ENCODE measurements around the gene HOXC10. TPM values are rescaled to one million over a fixed set of nuclear protein-coding genes. Genes with fewer than 3 reads are reported as not detected.

Gene HOXC10
- total and polyA plus RNA-seq, 2 of the 8 experiments (the other 6 are each of a cell fraction or from before 2014, with no cell fraction given), result not detected

DNA sequence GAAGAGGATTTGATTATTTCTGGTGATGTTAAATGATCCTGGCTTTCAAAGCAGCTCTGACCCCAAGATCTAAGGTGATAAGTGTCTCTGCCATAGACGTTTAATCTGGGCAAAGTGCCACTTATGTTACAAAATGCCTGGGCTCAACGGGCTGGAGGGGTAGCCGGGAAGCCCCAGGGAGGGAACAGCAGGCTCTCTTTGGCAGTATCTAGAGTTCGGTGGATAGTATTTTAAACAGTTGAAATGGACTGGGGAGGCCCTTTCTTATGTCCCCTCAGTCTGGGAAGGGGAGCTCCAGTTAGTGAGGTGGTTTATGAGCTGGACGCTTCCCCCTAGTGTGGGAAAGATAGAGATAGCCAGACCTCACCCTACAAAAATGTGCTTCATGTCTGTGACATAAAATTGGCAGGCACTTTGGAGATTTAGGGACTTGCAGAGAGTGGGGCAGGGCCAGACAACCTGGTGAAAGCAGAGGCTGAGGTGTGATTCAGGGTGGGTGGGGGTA lies 17.5 kb upstream of the HOXC10 start:
- H3K4me1 ChIP-seq (replicated peaks in 1 of 4; ENCODE audit: control insufficient read depth in 3 of 4, insufficient read depth in 4 of 4, low read length in 3 of 4), result peaks cover 0 to 4% (median 0%) of the 10 kb centered on the region in 4 experiments; a peak in 2 of 7 replicates
- no peak overlapping the region for H3K14ac ChIP-seq (ENCODE audit: insufficient read length)
- H2AFZ ChIP-seq (ENCODE audit: low read length), result no peak overlapping the region
- H2BK12ac ChIP-seq (ENCODE audit: low read depth, low read length), result peak overlapping the region; percentile 27; the same call in 1 of the 2 replicates
- no peak overlapping the region for H3K4me3 ChIP-seq (ENCODE audit: extremely low read depth in 1 of 4, insufficient read depth in 2 of 4, low read depth in 3 of 4, low read length in 4 of 4)
- TF ChIP-seq CBX8 (IDR thresholded peaks at IDR 0.05; ENCODE audit: borderline replicate concordance, low read depth, low read length), result 0 out of 2 replicates have a peak, but pooled peaks have one; percentile 7
- TF ChIP-seq YY1 (IDR thresholded peaks at IDR 0.05; ENCODE audit: low read depth, low read length), result no peak
- TF ChIP-seq TCF12 (IDR thresholded peaks at IDR 0.05; ENCODE audit: low read depth, low read length), result no peak
- peaks cover 18 to 42% of the 10 kb centered on the region in 2 experiments for H4K20me1 ChIP-seq (replicated peaks in 1 of 2; ENCODE audit: control insufficient read depth in 1 of 2, insufficient read depth in 2 of 2, low read length in 2 of 2)
- no peaks in the 10 kb centered on the region for H3K79me2 ChIP-seq (ENCODE audit: control insufficient read depth in 1 of 2, insufficient read depth in 2 of 2, low read length in 2 of 2)
- H3K4me2 ChIP-seq (ENCODE audit: insufficient read depth in 1 of 2, low read depth in 2 of 2, low read length in 2 of 2), result no peak overlapping the region
- no peak overlapping the region for H3K56ac ChIP-seq (replicated peaks; ENCODE audit: insufficient read length, low read depth, low read length)
- H2BK20ac ChIP-seq (ENCODE audit: low read length), result no peak overlapping the region
- H3K36me3 ChIP-seq (ENCODE audit: control insufficient read depth in 2 of 4, insufficient read depth in 4 of 4, low read length in 3 of 4), result no peaks in the 10 kb centered on the region; a peak in 2 of 8 replicates
- no peak overlapping the region for H3K27ac ChIP-seq (ENCODE audit: low read depth, low read length)
- H4K91ac ChIP-seq (replicated peaks; ENCODE audit: insufficient read length, low read length), result no peak overlapping the region
- no peak overlapping the region for H3K9ac ChIP-seq (replicated peaks in 1 of 4; ENCODE audit: extremely low read depth in 1 of 4, low read depth in 3 of 4, low read length in 3 of 4)
- H2BK120ac ChIP-seq (replicated peaks; ENCODE audit: low read depth, low read length), result no peak overlapping the region
- ChIA-PET POLR2A (ENCODE audit: partially characterized antibody) (no interaction called here), CTCF (ENCODE audit: partially characterized antibody) (interaction anchor here (1.0 to 2.3 kb wide), 5 partner anchors 20 to 210 kb away, joined by 3 to 8 read pairs (median 3); no protein-coding TSS in a partner anchor)
- DNase-seq (ENCODE audit: low read depth in 1 of 2, low spot score in 2 of 2), result no peak
- 0 out of 2 replicates have a peak overlapping the region, but pooled peaks have one; percentile 15 for H2AK5ac ChIP-seq (ENCODE audit: low read depth, low read length)
- no peak overlapping the region for H3K23ac ChIP-seq (ENCODE audit: insufficient read length)
- H2BK15ac ChIP-seq (ENCODE audit: low read length), result no peak overlapping the region
- H4K8ac ChIP-seq (ENCODE audit: extremely low read depth, insufficient read depth, low read length), result no peak overlapping the region
- H3K18ac ChIP-seq (ENCODE audit: extremely low read depth, low read length), result no peak overlapping the region
- no peaks in the 10 kb centered on the region for H3K23me2 ChIP-seq (ENCODE audit: low read depth, low read length)
- 20% methylated on average over 5 of the region's 5 CpGs; no CpG with 5 or more reads in 1 of the 2 experiments for WGBS, 2 experiments (ENCODE audit: extremely low coverage in 1 of 2, insufficient coverage in 1 of 2, insufficient read length in 1 of 2, insufficient replicate concordance in 2 of 2, low coverage in 1 of 2, low lambda C conversion rate in 2 of 2, missing lambda C conversion rate in 1 of 2)
- no peak overlapping the region for H3K4ac ChIP-seq (replicated peaks; ENCODE audit: insufficient read length, low read depth, low read length)
- H2BK5ac ChIP-seq (ENCODE audit: low read depth, low read length), result no peak overlapping the region
- no peak overlapping the region for H4K5ac ChIP-seq (ENCODE audit: insufficient read length, low read depth, low read length)
- peaks cover 99 to 100% (median 100%) of the 10 kb centered on the region in 4 experiments for H3K27me3 ChIP-seq (replicated peaks in 1 of 4; ENCODE audit: control insufficient read depth in 3 of 4, extremely low read depth in 1 of 4, insufficient read depth in 3 of 4, low read length in 3 of 4)
- H3K79me1 ChIP-seq (ENCODE audit: low read depth, low read length), result no peaks in the 10 kb centered on the region
- FAIRE-seq, result no peak
- no peaks in the 10 kb centered on the region for H3K9me3 ChIP-seq (ENCODE audit: insufficient read depth in 2 of 2, low read depth in 1 of 2, low read length in 1 of 2)
